ENCODE data around the gene GINM1. TPM values are rescaled to one million over a fixed set of nuclear protein-coding genes. Genes with fewer than 3 reads are reported as not detected.

Gene GINM1
- total and polyA plus RNA-seq, 2 of the 4 experiments (the other 2 are of a cell fraction) = 23.6 to 24.9 TPM

GRCh38 chr6:149634315-149634714 is 68.1 kb downstream of the GINM1 start:
- Histone ChIP-seq H3K27me3 (ENCODE audit: control insufficient read depth, insufficient read depth, low read length) (no peaks in the 10 kb centered on the region), H4K5ac (ENCODE audit: low read depth, low read length) (no peak overlapping the region), H3K23ac (ENCODE audit: low read depth, low read length) (no peak overlapping the region), H3K9me1 (ENCODE audit: insufficient read depth, low read length) (peaks cover 2% of the 10 kb centered on the region; the same call in 1 of the 2 replicates), H3K14ac (replicated peaks; ENCODE audit: low read depth, low read length) (no peak overlapping the region), H2AK5ac (ENCODE audit: low read depth, low read length) (no peak overlapping the region), H3K79me1 (ENCODE audit: low read depth in 1 of 2, low read length in 2 of 2) (peaks cover 13 to 26% of the 10 kb centered on the region in 2 experiments), H2BK20ac (ENCODE audit: low read depth, low read length) (no peak overlapping the region), H2AFZ (replicated peaks; ENCODE audit: low read length, poor library complexity) (no peak overlapping the region), H3K9me3 (ENCODE audit: control insufficient read depth, insufficient read depth, low read length) (no peaks in the 10 kb centered on the region), H3K4ac (ENCODE audit: low read depth, low read length) (no peak overlapping the region), H3K18ac (ENCODE audit: low read depth, low read length) (no peak overlapping the region), H3K56ac (ENCODE audit: extremely low read depth, insufficient read depth, low read length) (no peak overlapping the region), H3K4me2 (ENCODE audit: low read depth, low read length) (no peak overlapping the region), H4K8ac (ENCODE audit: low read depth in 2 of 2, low read length in 2 of 2) (no peak overlapping the region), H4K91ac (ENCODE audit: insufficient read depth, low read depth, low read length) (no peak overlapping the region), H2AK9ac (replicated peaks; ENCODE audit: low read depth, low read length, poor library complexity) (no peak overlapping the region), H3K4me3 (ENCODE audit: insufficient read depth, low read depth, low read length) (no peak overlapping the region), H3K9ac (ENCODE audit: low read depth, low read length) (no peak overlapping the region), H4K20me1 (ENCODE audit: insufficient read depth, low read length) (no peaks in the 10 kb centered on the region), H3K4me1 (ENCODE audit: control insufficient read depth, insufficient read depth, low read length) (no peaks in the 10 kb centered on the region), H2BK15ac (ENCODE audit: low read depth, low read length) (no peak overlapping the region), H3K27ac (ENCODE audit: insufficient read depth, low read length) (no peak overlapping the region), H2BK120ac (ENCODE audit: low read depth, low read length) (no peak overlapping the region), H2BK5ac (ENCODE audit: low read depth, low read length, poor library complexity, severe bottlenecking) (no peak overlapping the region), H3K36me3 (ENCODE audit: control insufficient read depth, insufficient read depth, low read length) (peaks cover 5% of the 10 kb centered on the region)
- CTCF ChIA-PET = no interaction called here
- TF ChIP-seq ELK1 (IDR thresholded peaks at IDR 0.05; ENCODE audit: borderline replicate concordance, low read depth, low read length) (no peak), SMC3 (IDR thresholded peaks at IDR 0.05; ENCODE audit: low read depth, low read length) (no peak), MXI1 (IDR thresholded peaks at IDR 0.05; ENCODE audit: borderline replicate concordance, low read depth, low read length) (no peak), BHLHE40 (IDR thresholded peaks at IDR 0.05; ENCODE audit: low read depth, low read length) (no peak), CEBPB (IDR thresholded peaks at IDR 0.05; ENCODE audit: low read depth, low read length) (no peak), NFE2L2 (IDR thresholded peaks at IDR 0.05; ENCODE audit: low read depth, low read length) (no peak), FOS (IDR thresholded peaks at IDR 0.05; ENCODE audit: low read depth, low read length) (no peak), MAZ (IDR thresholded peaks at IDR 0.05; ENCODE audit: borderline replicate concordance, low read depth, low read length) (no peak), USF2 (IDR thresholded peaks at IDR 0.05; ENCODE audit: low read depth, low read length) (no peak), MAFK (IDR thresholded peaks at IDR 0.05; ENCODE audit: low read depth, low read length) (no peak), RCOR1 (IDR thresholded peaks at IDR 0.05; ENCODE audit: insufficient replicate concordance, low read length) (no peak)
- in situ Hi-C loops (cut with MboI; ENCODE audit: low sequenced_read_pairs) = no loop called here
- intact Hi-C loops (cut with micrococcal nuclease) = no loop called here
- DNase-seq (no peak), ATAC-seq (ENCODE audit: low read depth) (no peak)
- POLR2A ChIA-PET (ENCODE audit: unreplicated experiment) = no interaction called here
- WGBS, 2 experiments (ENCODE audit: extremely low coverage in 2 of 2, insufficient read length in 1 of 2) = no CpG with 5 or more reads among the region's 1 CpG
- no TSS peak for BruUV-seq (replicated peaks)
- dilution Hi-C loops (cut with HindIII; ENCODE audit: low sequenced_read_pairs, unreplicated experiment) = no loop called here
